Head of caudate nucleus (tissue), 42 donors: ENCODE measurements around the gene IL18R1.
"Not testable (repeated sequence)": the region's sequence is repeated elsewhere in the genome, so short reads cannot be mapped to it uniquely, and the experiment has no call there.

Experiments
- DNase-seq, 42 donors: peaks; one replicate each; pipeline versions ENCODE4 v3.0.0 to v3.0.0-alpha.2; 2020 to 2021; ENCODE audit warnings: mixed read lengths in 7 of 42
- intact Hi-C: fragments of 100-400 bp; cut with DNase I; formaldehyde crosslinking; loops from one replicate; pipeline ENCODE4 v1.15.0; 2022

The IL18R1 gene, protein sequence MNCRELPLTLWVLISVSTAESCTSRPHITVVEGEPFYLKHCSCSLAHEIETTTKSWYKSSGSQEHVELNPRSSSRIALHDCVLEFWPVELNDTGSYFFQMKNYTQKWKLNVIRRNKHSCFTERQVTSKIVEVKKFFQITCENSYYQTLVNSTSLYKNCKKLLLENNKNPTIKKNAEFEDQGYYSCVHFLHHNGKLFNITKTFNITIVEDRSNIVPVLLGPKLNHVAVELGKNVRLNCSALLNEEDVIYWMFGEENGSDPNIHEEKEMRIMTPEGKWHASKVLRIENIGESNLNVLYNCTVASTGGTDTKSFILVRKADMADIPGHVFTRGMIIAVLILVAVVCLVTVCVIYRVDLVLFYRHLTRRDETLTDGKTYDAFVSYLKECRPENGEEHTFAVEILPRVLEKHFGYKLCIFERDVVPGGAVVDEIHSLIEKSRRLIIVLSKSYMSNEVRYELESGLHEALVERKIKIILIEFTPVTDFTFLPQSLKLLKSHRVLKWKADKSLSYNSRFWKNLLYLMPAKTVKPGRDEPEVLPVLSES

DNA sequence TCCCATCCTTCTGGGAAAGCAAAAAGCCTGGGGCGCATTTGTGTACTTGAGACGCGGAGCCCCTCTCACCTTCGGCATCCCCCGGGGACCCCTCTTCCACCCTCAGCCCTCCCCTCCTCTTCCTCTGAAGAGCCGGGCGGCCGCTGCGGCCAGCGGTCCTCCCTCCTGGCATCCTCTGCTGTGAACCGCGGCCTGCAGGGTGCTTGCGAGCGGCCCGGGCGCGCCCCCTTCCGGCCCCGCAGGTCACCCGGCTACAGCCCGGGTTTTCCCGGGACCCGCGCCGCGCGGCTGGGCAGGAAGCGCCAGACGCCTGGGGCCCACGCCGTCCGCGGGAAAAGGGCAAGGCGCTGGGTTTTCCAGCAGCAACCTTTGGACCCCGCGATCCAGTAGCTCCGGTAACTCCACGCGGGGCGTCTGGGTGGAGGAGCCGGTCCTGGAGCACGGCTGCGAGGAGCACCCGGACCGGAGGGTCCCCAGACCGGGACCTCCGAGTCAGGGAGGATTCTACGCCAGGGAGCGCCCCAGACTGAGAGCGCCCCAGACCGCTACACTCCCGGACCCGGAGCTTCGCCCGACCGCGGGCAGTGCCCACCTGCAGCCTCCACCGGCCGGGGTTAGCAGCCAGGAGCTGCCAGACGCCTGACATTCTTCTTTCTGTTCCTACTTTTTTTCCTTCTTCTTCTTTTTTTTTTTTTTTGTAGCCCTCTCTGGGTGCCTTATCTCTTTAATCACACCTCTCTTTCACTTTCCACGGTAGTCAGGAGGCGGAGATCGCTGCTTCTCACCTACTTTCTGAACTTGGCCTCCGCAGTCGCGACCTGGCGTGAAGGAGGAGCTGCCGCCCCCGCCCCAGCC lies at the start of gene IL18R1:
IL18R1 (plus strand) TSS at position 271 of the 855 bp plus-strand sequence. CDS start 6,865 bp downstream, outside the sequence.
- intact Hi-C loops, result no loop called here
- DNase-seq, result peak; percentile 11 to 84 (median 68)

DNA sequence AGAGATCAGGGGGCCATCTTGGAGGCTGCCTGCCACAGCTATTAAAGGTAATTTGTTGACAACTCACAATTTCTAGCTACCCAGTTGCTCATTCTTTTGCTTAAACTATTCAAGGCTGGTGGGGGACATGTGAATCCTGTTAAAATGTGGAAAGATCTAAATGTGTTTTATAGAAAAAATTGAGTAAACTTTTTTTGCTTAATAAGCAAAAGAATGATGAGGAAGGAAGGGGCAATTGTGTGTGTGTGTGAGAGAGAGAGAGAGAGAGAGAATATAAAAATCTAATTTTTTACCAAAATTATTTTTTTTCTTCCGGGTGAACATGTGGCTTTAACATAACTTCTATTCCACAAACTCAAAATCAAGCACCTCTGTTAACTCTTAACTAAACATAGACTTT lies 49.5 kb upstream of the IL18R1 start:
- intact Hi-C loops, result no loop called here
- no peak for DNase-seq

DNA sequence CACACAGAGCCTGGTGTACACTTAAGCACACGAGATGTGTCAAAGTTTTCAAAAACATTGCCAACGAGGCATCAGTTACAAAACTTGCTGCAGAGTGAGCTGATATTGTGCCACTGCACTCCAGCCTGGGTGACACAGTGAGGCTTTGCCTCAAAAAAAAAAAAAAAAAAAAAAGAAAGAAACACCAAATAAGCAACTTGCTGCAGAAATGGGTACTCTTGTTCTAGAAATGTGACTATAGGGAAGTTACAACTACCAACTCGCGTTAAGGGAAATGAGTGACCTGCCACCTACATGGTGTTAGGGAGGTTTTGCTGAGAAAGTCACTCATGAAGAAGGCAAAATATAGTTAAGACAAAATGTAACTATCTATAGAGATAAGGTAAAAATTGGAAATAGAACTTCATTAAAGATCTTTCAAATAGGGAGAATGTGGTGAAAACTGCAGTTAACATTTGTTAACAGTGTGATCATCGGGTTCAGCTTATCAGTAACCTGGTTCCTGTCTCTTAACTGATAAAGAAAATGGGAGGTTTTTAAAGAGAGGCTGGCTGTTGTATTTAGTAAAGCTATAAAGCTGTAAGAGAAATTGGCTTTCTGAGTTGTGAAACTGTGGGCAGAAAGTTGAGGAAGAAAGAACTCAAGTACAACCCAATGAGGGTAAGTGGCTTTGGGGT lies 44.5 kb upstream of the IL18R1 start, which contains the start of gene IL1RL1:
IL1RL1 (plus strand) TSS at position 600 of the 677 bp plus-strand sequence. CDS start 26,702 bp downstream, outside the sequence.
- DNase-seq, result peak in 1 of 42 donors; percentile 13
- intact Hi-C loops, result no loop called here

DNA sequence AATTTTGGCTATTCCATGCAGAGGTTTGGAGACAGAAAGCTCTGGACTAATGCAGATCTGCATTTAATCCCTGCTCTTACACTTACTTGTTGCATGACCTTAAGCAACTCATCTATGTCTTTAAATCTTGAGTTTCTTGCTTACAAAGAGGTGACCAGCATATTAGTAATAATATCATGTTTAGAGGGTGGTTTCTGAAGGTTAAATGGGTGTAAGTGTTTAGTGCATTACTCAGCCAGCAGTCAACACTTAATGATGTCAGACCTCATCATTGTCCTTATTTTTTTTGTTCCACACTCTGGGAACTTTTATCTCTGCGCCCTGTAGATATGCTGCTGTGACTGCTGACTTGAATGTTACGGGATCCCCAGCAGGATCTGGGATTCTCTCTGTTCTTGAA lies 42.6 kb upstream of the IL18R1 start:
- intact Hi-C loops, result no loop called here
- no peak for DNase-seq

DNA sequence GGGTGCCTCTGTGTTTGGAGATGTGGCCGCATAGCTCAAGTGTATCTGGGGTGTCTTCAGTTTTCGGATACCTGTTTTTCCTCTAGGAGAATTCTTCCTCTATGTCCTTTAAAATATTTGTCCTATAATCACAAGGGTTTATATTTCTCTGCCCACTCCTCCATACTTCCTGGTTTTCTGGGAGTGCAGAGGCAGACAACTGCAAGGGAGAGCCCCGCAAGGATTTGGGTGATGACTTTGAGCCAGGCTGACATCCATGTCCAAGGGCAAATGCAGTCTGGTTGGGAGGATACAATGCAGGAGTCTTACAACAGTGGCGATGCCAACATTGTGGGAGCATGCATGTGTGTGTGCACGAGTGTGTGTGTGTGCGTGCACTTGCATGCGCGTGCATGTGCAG lies 42.1 kb upstream of the IL18R1 start:
- intact Hi-C loops, result no loop called here
- DNase-seq, result no peak

DNA sequence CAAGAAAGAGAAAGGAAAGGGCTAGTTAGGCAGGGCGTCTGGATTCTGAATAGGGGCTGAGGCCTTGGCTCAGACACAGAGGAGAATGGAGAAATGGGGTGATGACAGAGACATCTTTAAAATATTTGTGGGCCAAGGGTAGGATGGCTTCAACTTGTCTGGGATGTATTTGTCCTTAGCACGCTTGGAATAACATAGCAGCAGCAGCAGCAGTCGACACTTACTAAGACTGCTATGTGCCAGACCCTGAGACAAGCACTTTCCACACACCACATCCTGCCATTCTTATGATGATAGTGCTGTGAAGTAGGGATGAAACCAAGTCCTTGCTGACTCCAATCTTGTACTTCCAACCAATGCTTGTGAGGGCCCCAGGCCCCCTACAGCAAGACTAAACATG lies 41.6 kb upstream of the IL18R1 start:
- DNase-seq, result no peak
- intact Hi-C loops, result no loop called here

DNA sequence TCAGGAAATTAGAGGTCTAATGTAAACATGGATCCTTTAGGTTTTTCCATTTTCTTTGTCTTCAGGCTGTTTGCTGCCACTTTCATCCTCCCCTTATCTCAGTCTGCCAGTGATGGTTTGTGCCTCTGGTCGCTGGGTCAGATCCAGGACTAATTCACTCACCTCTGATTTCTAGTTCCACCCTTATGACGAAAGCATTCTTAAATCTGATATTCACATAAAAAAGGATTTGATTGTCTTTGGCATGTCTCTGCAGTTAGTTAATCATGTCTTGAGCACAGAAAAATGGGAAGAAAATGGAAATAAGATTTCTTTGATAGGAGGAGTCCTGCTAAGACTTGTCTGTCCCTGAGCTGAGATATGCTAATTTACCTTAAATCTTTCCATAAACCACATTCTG lies 39.7 kb upstream of the IL18R1 start:
- intact Hi-C loops, result no loop called here
- DNase-seq, result no peak

DNA sequence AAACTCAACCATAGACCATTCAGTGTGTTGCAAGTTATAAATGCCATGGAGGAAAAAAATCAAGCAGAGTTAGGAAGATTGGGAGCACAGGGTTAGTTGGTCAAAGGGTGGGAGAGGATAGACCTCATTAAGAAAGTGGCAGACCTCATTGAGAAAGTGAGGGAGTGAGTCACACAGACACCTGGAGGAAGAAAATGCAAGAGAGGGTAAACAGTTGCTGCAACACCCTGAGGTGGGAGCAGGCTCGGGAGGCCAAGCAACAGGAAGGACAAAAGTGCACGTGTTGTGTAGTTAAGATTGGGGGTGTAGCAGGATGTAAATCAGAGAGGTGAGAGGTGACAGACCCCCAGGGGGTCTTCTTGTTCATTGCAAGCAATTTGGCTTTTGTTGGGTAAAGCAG lies 37.9 kb upstream of the IL18R1 start:
- no peak for DNase-seq
- intact Hi-C loops, result no loop called here

DNA sequence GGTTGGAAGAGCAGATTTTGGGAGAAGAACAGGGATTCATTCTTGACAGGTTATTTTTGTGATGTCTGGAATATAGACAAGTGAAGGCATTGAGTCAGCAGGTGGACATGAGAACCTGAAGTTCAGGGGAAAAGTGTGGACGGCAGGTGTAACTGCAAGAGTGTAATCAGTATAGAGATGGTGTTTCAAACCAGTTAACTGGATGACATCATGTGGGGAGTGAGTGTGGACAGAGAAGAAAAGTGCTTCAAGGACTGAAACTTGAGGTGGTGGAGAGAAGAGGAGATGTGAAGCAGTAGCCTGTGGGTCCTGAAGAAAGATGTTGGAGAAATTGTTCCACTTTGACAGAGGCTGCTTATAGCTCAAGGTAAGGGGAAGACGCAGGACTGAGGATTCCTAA lies 37.2 kb upstream of the IL18R1 start:
- intact Hi-C loops, result no loop called here
- DNase-seq, result no peak

DNA sequence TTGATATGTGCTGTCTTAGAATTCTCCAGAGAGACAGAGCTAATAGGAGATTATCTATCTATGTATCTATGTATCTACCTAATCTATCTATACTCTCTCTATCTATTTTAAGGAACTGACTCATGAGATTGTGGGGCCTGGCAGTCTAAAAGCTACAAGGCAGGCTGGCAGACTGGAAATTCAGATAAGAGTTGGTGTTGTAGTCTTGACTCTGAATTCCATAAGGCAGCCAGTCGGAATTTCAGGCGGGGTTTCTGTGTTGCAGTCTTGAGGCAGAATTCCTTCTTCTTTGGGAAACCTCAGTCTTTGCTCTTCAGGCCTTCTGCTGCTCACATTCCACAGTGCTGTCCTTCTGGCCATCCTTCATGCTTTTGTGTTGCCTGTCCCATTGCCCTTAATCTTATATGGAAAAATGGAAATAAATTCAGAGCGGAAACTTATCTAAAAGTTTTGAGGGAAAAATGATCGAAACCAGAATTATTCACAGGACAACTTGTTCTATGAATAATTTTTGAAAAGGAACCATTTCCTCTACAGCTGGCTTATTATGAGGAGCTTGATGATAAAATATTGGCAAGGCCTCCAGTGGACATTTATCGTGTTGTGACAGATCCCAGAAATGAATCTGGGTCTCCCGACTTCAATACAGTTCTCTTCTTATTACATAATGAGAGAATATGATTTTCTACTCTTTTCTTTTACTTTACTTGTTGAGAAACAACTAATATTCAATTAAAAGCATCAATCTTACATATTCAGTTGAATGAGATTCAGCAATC lies 33.5 kb upstream of the IL18R1 start:
- no peak for DNase-seq
- intact Hi-C loops, result no loop called here

DNA sequence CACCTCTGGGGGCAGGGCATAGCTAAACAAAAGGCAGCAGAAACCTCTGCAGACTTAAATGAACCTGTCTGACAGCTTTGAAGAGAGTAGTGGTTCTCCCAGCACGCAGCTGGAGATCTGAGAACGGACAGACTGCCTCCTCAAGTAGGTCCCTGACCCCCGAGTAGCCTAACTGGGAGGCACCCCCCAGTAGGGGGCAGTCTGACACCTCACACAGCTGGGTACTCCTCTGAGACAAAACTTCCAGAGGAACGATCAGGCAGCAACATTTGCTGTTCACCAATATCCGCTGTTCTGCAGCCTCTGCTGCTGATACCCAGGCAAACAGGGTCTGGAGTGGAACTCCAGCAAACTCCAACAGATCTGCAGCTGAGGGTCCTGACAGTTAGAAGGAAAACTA lies 30.7 kb upstream of the IL18R1 start:
- intact Hi-C loops, DNase-seq: not testable (repeated sequence)

DNA sequence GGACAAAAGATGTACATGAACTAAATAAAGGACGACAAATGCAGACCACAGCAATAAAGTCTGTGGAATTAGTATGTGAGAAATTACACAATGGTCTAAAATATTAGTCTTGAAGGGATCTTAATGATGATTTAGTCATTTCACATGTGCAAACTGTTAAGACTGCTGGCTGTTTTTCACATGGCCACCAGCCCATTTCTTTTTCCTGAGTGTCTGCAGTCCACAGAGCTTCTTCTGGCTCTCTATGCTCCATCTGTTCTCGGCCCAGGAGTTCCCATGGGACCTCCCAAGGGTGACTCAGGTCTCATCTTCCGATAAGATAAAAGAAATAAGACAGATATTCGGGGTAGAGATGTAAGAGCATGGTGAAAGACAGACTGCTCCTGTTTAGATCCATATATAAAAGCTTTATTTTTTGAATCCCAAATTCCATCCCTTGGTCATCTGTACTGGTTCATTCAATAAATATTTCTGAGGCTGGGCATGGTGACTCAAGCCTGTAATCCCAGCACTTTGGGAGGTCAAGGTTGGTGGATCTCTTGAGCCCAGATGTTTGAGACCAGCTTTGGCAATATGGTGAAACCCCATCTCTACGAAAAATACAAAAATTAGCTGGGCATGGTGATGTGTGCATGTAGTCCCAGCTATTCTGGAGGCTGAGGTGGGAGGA lies 24.1 kb upstream of the IL18R1 start:
- no peak for DNase-seq
- intact Hi-C loops, result no loop called here

DNA sequence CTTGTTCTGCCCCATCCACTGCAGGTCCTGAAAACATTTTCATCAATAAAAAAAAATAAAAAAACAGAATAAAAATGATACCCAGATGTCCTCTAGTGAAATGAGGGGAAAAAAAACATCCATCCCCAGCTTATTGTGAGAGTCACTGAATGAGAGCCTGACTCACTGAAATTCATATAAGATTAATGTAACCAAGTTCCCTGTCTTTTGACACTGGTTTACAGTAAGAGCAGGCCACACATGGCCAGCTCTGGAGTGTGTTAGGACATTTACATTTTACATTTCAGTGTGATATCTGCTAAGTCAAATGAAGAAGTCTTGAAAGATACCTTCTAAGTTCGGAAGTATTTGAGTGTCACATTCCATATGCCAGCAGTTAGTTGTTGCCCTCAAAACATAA lies 21.1 kb upstream of the IL18R1 start:
- intact Hi-C loops, result no loop called here
- DNase-seq, result no peak

DNA sequence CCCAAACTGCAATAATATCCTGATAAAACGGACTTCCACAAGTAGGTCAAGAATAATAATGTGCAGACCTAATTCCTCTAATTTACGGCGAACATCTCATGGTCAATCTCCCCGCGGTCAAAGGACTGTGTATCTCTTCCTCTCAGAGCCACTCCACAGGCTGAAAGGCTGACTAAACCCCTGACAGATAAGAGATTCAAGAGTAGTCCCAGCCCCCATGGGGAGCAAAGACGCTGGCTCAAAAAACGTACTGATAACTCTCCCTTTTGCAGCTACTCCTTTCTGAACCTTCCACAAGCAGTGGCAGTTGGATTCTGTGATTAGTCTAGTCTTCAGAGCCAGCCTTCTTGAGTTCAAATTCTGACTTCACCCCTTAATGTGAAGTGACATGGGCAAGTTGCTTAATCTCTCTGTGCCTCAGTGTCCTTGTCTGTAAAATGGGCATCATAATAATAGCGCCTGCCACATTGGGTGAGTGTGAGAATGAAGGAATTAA lies 19.7 kb upstream of the IL18R1 start:
- no peak for DNase-seq
- intact Hi-C loops, result no loop called here

DNA sequence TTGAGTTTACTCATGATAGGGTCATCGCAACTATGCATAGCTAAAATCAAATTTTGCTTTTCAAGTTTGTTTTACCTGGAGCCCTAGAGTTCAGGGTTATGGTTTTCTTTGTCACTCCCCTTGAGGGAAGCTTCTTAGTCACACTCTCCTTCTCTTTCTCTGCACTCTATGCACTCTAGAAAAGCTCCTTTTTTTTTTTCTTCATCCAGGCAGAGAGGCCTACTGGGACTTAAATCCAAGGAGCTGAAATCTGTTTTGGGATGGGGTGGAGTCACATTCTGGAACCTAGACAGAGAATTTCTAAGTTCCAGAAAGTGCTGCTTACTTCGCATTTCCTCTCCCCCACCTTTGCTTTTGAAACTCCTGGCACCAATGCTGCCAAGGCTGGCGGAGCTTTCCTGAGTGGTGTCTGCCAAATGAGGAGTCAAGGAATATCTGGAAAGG lies 19.1 kb upstream of the IL18R1 start:
- DNase-seq, result no peak
- intact Hi-C loops, result no loop called here

DNA sequence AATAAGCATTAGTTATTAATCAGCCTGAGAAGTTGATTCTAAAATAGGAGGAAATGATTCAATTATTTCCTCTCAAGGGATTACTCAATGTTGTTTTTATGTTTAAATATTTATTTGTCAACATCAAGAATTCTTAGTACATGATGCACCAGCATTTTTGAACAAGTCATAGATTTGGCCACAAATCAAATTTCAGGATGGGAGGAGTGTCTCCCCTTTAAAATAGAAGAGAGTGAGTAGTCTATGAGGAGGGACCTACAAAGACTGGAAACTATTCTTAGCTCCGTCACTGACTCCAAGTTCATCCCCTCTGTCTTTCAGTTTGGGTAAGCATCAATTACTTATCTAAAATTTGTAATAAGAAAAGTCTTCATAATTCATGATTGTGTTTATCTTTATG lies 18.6 kb upstream of the IL18R1 start:
- intact Hi-C loops, result no loop called here

DNA sequence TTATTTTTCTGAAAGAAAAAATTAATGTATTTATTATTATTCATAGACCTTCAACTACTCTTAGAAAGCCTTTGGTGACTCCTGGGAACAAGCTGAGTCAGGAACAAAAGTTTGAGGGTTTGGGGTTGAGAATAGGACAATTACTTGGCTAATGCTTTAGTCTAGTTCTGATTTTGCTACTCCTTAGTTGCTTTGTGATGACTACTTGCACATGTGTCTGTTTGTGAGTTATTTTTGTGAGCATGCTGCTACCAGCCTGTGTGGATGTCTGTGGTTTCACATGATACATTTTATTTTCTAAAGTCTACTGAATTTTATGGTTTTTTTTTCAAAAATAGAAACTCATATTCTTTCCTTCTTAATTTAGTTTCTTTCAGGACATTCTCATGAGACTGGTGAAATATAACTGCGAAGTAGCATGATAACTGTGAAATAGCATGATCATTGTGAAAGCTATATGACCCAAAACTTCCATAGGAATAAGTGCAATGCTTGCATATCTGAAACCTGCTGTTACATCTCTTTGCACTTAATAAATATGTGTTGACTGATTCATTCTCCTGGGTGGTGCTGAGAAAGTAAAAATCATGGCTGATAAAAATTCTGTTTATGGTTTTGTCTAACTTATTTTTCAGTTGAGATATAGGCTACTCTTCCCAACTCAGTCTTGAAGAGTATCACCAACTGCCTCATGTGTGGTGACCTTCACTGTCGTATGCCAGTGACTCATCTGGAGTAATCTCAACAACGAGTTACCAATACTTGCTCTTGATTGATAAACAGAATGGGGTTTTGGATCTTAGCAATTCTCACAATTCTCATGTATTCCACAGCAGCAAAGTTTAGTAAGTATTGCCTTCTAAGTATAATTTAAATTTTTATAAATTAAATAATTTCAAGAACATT lies 17.9 kb upstream of the IL18R1 start:
- DNase-seq, result no peak
- intact Hi-C loops, result no loop called here

More for the DNA sequence above, 18.6 kb upstream of the IL18R1 start:
- no peak for DNase-seq
